Measurements from ENCODE around the gene NACC2.

NACC2 gene

DNA sequence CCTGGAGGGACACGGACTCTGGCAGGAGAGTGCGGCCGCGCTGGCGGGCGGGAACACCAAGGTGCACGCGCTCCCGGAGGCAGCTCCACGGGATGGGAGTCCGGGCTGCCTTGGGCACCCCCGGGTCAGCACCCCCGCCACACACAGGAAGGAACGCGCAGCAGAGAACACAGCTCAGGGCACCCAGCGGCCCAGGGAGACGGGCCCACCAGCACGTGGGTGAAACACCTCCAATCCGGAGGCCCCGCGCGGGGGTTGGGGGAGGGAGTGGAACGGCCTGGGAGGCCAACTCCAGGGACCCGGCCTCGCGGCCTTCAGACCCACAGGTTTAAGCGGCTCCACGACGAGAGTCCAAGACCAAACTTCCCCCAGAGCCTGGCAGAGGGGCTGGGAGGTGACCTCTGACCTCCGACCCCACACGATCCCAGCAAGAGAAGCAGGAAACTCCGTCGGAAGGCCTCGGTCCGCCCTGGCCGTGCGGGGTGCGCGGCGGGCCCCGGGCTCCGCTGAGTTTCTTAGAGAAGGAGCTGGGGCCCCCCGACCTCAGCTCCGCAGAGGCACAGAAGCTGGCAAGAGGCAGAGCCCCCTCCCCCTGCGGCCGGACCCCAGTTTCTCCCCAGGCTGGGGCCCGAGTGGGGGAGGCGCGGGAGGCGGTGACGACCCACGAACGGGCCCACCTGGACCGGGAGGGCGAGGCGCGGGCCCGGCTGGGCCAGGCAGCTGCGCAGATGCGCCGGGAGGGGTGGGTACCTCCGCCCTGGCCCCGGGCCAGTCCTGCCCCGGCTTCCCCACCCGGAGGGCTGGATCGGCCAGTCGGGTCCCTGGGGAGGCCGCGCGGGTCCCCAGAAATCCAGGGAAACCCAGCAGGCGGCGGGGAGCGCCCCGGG lies 851 bp downstream of the NACC2 start (continued):
- TF ChIP-seq KLF8 (tag by site-specific recombination; IDR thresholded peaks at IDR 0.05) (peak; percentile 46), KLF10 (tag by site-specific recombination; IDR thresholded peaks at IDR 0.05) (peak; percentile 91; the same call in 1 of the 2 replicates), ZFP37 (tag by site-specific recombination; IDR thresholded peaks at IDR 0.05) (peak; percentile 50; the same call in 1 of the 2 replicates), IKZF3 (tag by site-specific recombination; IDR thresholded peaks at IDR 0.05) (no peak)

DNA sequence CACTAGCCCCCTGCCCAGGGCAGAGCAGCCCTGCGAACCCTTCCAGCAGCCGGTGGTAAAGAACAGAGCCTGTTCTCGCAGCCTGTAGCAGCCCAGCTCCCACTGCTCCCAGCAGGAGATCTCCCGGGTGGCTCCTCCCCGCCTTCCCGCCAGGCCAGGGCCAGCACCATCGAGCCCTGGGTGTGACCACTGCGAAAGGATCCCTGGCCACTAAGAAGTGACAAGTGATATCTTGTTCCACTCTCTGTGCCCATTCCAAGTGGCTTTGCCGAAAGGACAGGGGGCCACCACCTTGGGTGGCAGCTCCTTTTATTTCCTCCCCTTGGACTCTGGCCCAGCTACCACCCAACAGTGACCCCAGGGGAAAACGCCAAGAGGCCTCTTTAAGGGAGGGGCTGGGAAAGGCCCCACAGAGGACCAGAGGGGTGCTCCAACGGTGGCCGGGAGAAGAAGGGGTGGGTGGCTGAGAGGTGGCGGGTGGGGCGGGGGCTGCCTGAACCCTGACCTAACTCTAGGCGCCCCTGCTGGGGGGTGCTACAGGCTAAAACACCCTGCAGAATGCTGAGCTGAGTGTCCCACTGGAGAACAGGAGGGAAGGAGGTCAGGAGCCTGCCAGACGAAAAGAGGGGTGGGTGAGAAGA lies 1.6 kb downstream of the NACC2 start:
- peak overlapping the region; percentile 88; the same call in 1 of the 2 replicates for H3K27ac ChIP-seq (ENCODE audit: extremely low read depth, low read depth, low read length)
- peak overlapping the region; percentile 63 for H3K4me3 ChIP-seq (ENCODE audit: low read depth, low read length)
- CTCF ChIA-PET, result interaction anchor here (0.6 to 2.0 kb wide), 5 partner anchors 16 to 127 kb away, joined by 3 to 16 read pairs (median 4); no protein-coding TSS in a partner anchor
- no peak for TF ChIP-seq ZSCAN4 (tag by site-specific recombination; IDR thresholded peaks at IDR 0.05)
- 0 out of 2 replicates have a peak, but pooled peaks have one; percentile 18 for TF ChIP-seq ZNF341 (tag by site-specific recombination; IDR thresholded peaks at IDR 0.05; ENCODE audit: low read depth)
- TF ChIP-seq, protein P1, sequence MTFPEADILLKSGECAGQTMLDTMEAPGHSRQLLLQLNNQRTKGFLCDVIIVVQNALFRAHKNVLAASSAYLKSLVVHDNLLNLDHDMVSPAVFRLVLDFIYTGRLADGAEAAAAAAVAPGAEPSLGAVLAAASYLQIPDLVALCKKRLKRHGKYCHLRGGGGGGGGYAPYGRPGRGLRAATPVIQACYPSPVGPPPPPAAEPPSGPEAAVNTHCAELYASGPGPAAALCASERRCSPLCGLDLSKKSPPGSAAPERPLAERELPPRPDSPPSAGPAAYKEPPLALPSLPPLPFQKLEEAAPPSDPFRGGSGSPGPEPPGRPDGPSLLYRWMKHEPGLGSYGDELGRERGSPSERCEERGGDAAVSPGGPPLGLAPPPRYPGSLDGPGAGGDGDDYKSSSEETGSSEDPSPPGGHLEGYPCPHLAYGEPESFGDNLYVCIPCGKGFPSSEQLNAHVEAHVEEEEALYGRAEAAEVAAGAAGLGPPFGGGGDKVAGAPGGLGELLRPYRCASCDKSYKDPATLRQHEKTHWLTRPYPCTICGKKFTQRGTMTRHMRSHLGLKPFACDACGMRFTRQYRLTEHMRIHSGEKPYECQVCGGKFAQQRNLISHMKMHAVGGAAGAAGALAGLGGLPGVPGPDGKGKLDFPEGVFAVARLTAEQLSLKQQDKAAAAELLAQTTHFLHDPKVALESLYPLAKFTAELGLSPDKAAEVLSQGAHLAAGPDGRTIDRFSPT (tag by site-specific recombination; IDR thresholded peaks at IDR 0.05), result peak; percentile 26; the same call in 1 of the 2 replicates
- peak; percentile 23 for TF ChIP-seq GLIS2 (tag by site-specific recombination; IDR thresholded peaks at IDR 0.05)
- TF ChIP-seq REPIN1 (tag by site-specific recombination; IDR thresholded peaks at IDR 0.05; ENCODE audit: low read depth), result no peak
- TF ChIP-seq WT1 (tag by site-specific recombination; IDR thresholded peaks at IDR 0.05), result 0 out of 2 replicates have a peak, but pooled peaks have one; percentile 45
- peak; percentile 68 for TF ChIP-seq KLF1 (tag by site-specific recombination; IDR thresholded peaks at IDR 0.05)
- no peak for TF ChIP-seq ZBTB49 (tag by site-specific recombination; IDR thresholded peaks at IDR 0.05; ENCODE audit: low read depth)
- peak; percentile 91 for TF ChIP-seq GLIS1 (tag by site-specific recombination; IDR thresholded peaks at IDR 0.05)
- no peak for TF ChIP-seq ZNF660 (tag by site-specific recombination; IDR thresholded peaks at IDR 0.05)
- TF ChIP-seq ZNF140 (tag by site-specific recombination; IDR thresholded peaks at IDR 0.05), result no peak
- no peak for TF ChIP-seq ZNF155 (tag by site-specific recombination; IDR thresholded peaks at IDR 0.05)
- no peak for TF ChIP-seq OSR2 (tag by site-specific recombination; IDR thresholded peaks at IDR 0.05)
- TF ChIP-seq ZNF146 (tag by site-specific recombination; IDR thresholded peaks at IDR 0.05), result no peak
- TF ChIP-seq ZNF76 (tag by site-specific recombination; IDR thresholded peaks at IDR 0.05; ENCODE audit: borderline replicate concordance, low read depth), result peak; percentile 35; the same call in 1 of the 2 replicates
- no peak for TF ChIP-seq SP3 (tag by site-specific recombination; IDR thresholded peaks at IDR 0.05)
- no peak for TF ChIP-seq ELK4 (IDR thresholded peaks at IDR 0.05; ENCODE audit: borderline replicate concordance, low read depth, low read length)
- peak; percentile 77 for TF ChIP-seq ZNF423 (tag by site-specific recombination; IDR thresholded peaks at IDR 0.05)
- TF ChIP-seq ZNF148 (tag by site-specific recombination; IDR thresholded peaks at IDR 0.05; ENCODE audit: borderline replicate concordance), result no peak
- 0 out of 2 replicates have a peak, but pooled peaks have one; percentile 42 for TF ChIP-seq IKZF3 (tag by site-specific recombination; IDR thresholded peaks at IDR 0.05)
- TF ChIP-seq ZNF600 (tag by site-specific recombination; IDR thresholded peaks at IDR 0.05), result 0 out of 2 replicates have a peak, but pooled peaks have one; percentile 19
- TF ChIP-seq ZIC2 (tag by site-specific recombination; IDR thresholded peaks at IDR 0.05), result peak; percentile 88

More for the DNA sequence above, 1.6 kb downstream of the NACC2 start:
- POLR2A ChIA-PET, result interaction anchor here (1.2 to 6.9 kb wide), 3 partner anchors 16 to 41 kb away, joined by 6 to 84 read pairs (median 14); no protein-coding TSS in a partner anchor
- Histone ChIP-seq H3K36me3 (ENCODE audit: control insufficient read depth in 2 of 2, insufficient read depth in 1 of 2, low read length in 2 of 2) (peaks cover 0 to 11% of the 10 kb centered on the region in 2 experiments; a peak in 1 of 3 replicates), H3K4me1 (ENCODE audit: control insufficient read depth, insufficient read depth, low read length) (peaks cover 6% of the 10 kb centered on the region), H3K9me3 (ENCODE audit: control insufficient read depth, insufficient read depth, low read depth, low read length) (no peaks in the 10 kb centered on the region)

All from HEK293 (cell line).